ENCODE results near the gene CINP.
"Not testable (repeated sequence)": the region's sequence is repeated elsewhere in the genome, so short reads cannot be mapped to it uniquely, and the experiment has no call there.

The CINP gene

DNA sequence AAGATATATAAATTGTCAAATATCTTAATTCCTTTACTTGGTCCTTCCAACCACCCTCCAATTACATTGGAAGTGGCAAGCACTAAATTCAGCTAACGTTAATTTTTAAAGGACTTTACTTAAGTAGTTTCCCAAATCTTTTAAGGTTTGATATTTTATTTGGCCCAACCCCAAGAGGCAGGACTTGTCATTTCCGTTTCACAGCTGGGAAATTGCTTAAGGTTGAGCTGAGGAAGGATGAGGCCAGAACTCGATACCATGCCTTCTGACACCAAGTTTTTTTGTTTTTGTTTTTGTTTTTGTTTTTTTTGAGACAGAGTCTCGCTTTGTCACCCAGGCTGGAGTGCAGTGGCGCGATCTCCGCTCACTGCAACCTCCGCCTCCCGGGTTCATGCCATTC lies 11.1 kb downstream of the CINP start:
- H3K18ac ChIP-seq (ENCODE audit: low read depth in 1 of 2, low read length in 2 of 2); H3K23ac ChIP-seq (ENCODE audit: low read length in 2 of 2); H2BK15ac ChIP-seq (ENCODE audit: low read depth, poor library complexity, severe bottlenecking); H2AFZ ChIP-seq (ENCODE audit: low read depth, low read length); H2BK120ac ChIP-seq (ENCODE audit: low read depth, low read length); H3K4me1 ChIP-seq (ENCODE audit: control insufficient read depth, insufficient read depth, low read depth, low read length); H3K4ac ChIP-seq (ENCODE audit: low read depth in 1 of 2, low read length in 2 of 2); DNase-seq; H3K4me2 ChIP-seq (ENCODE audit: low read length, poor library complexity, severe bottlenecking); H2AK5ac ChIP-seq (ENCODE audit: low read length, severe bottlenecking); H4K91ac ChIP-seq (ENCODE audit: low read length); H3K14ac ChIP-seq (ENCODE audit: low read length in 2 of 2); H3K4me3 ChIP-seq (ENCODE audit: insufficient read depth in 1 of 2, low read depth in 1 of 2, low read length in 2 of 2); H3K27ac ChIP-seq (ENCODE audit: low read length, poor library complexity, severe bottlenecking); H3K27me3 ChIP-seq (ENCODE audit: control insufficient read depth in 1 of 2, insufficient read depth in 1 of 2, low read length in 2 of 2); H2BK5ac ChIP-seq (ENCODE audit: low read depth, low read length, poor library complexity, severe bottlenecking); H3K9ac ChIP-seq (ENCODE audit: low read length); H3K9me3 ChIP-seq (ENCODE audit: control insufficient read depth, low read length); H4K8ac ChIP-seq (ENCODE audit: low read length); H2BK12ac ChIP-seq (ENCODE audit: low read length in 2 of 2): not testable (repeated sequence)
- WGBS: 96% methylated on average over 8 of the region's 9 CpGs
- peaks cover 12% of the 10 kb centered on the region for H3K79me1 ChIP-seq (replicated peaks; ENCODE audit: low read length, poor library complexity, severe bottlenecking)
- peaks cover 51 to 92% of the 10 kb centered on the region in 2 experiments for H3K36me3 ChIP-seq (ENCODE audit: control insufficient read depth in 1 of 2, insufficient read depth in 2 of 2, low read depth in 1 of 2, low read length in 2 of 2)

DNA sequence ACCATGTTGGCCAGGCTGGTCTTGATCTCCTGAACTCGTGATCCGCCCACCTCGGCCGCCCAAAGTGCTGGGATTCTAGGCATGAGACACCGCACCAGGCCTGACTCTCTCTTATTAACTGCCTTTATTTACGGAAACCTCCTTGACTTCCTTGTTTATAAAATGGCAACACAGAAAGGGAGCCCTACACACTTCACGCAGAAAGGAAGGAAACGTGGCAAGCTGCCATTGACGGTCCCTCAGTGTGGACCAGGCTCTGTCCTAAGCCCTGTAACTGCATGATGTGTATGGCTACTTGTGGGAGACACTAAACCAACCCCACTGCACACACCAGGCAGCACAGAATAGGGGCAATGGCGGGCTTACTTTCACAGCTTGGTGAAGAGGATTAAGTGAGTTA lies 11.7 kb downstream of the CINP start:
- Histone ChIP-seq H2BK12ac (ENCODE audit: low read length in 2 of 2) (no peak overlapping the region), H3K14ac (ENCODE audit: low read length in 2 of 2) (no peak overlapping the region), H3K9ac (ENCODE audit: low read length) (no peak overlapping the region), H3K18ac (ENCODE audit: low read depth in 1 of 2, low read length in 2 of 2) (no peak overlapping the region), H2BK15ac (ENCODE audit: low read depth, poor library complexity, severe bottlenecking) (no peak overlapping the region), H3K4me1 (ENCODE audit: control insufficient read depth, insufficient read depth, low read depth, low read length) (no peaks in the 10 kb centered on the region), H2AK5ac (ENCODE audit: low read length, severe bottlenecking) (no peak overlapping the region), H4K8ac (ENCODE audit: low read length) (no peak overlapping the region), H2AFZ (ENCODE audit: low read depth, low read length) (no peak overlapping the region), H2BK5ac (ENCODE audit: low read depth, low read length, poor library complexity, severe bottlenecking) (no peak overlapping the region), H3K4ac (ENCODE audit: low read depth in 1 of 2, low read length in 2 of 2) (no peak overlapping the region), H3K27me3 (ENCODE audit: control insufficient read depth in 1 of 2, insufficient read depth in 1 of 2, low read length in 2 of 2) (no peaks in the 10 kb centered on the region), H3K27ac (ENCODE audit: low read length, poor library complexity, severe bottlenecking) (no peak overlapping the region), H3K23ac (ENCODE audit: low read length in 2 of 2) (no peak overlapping the region), H3K79me1 (replicated peaks; ENCODE audit: low read length, poor library complexity, severe bottlenecking) (peaks cover 10% of the 10 kb centered on the region), H3K4me2 (ENCODE audit: low read length, poor library complexity, severe bottlenecking) (no peak overlapping the region), H3K36me3 (ENCODE audit: control insufficient read depth in 1 of 2, insufficient read depth in 2 of 2, low read depth in 1 of 2, low read length in 2 of 2) (peaks cover 53 to 89% of the 10 kb centered on the region in 2 experiments), H4K91ac (ENCODE audit: low read length) (no peak overlapping the region), H3K9me3 (ENCODE audit: control insufficient read depth, low read length) (no peaks in the 10 kb centered on the region), H2BK120ac (ENCODE audit: low read depth, low read length) (no peak overlapping the region), H3K4me3 (ENCODE audit: insufficient read depth in 1 of 2, low read depth in 1 of 2, low read length in 2 of 2) (no peak overlapping the region)
- DNase-seq: no peak
- WGBS: 96% methylated on average over 10 of the region's 10 CpGs

GRCh38 chr14:102348376-102348775 lies 14.3 kb downstream of the CINP start:
- Histone ChIP-seq H3K4ac (ENCODE audit: low read depth in 1 of 2, low read length in 2 of 2) (no peak overlapping the region), H3K79me1 (replicated peaks; ENCODE audit: low read length, poor library complexity, severe bottlenecking) (peaks cover 4% of the 10 kb centered on the region), H3K14ac (ENCODE audit: low read length in 2 of 2) (no peak overlapping the region), H2BK12ac (ENCODE audit: low read length in 2 of 2) (no peak overlapping the region), H3K23ac (ENCODE audit: low read length in 2 of 2) (no peak overlapping the region), H2BK5ac (ENCODE audit: low read depth, low read length, poor library complexity, severe bottlenecking) (no peak overlapping the region), H3K4me2 (ENCODE audit: low read length, poor library complexity, severe bottlenecking) (no peak overlapping the region), H3K9me3 (ENCODE audit: control insufficient read depth, low read length) (no peaks in the 10 kb centered on the region), H2BK15ac (ENCODE audit: low read depth, poor library complexity, severe bottlenecking) (no peak overlapping the region), H3K4me1 (ENCODE audit: control insufficient read depth, insufficient read depth, low read depth, low read length) (no peaks in the 10 kb centered on the region), H3K4me3 (ENCODE audit: insufficient read depth in 1 of 2, low read depth in 1 of 2, low read length in 2 of 2) (no peak overlapping the region), H2AFZ (ENCODE audit: low read depth, low read length) (no peak overlapping the region), H4K8ac (ENCODE audit: low read length) (no peak overlapping the region), H3K27me3 (ENCODE audit: control insufficient read depth in 1 of 2, insufficient read depth in 1 of 2, low read length in 2 of 2) (no peaks in the 10 kb centered on the region), H3K27ac (ENCODE audit: low read length, poor library complexity, severe bottlenecking) (no peak overlapping the region), H2BK120ac (ENCODE audit: low read depth, low read length) (no peak overlapping the region), H3K18ac (ENCODE audit: low read depth in 1 of 2, low read length in 2 of 2) (no peak overlapping the region), H3K9ac (ENCODE audit: low read length) (no peak overlapping the region), H4K91ac (ENCODE audit: low read length) (no peak overlapping the region), H3K36me3 (ENCODE audit: control insufficient read depth in 1 of 2, insufficient read depth in 2 of 2, low read depth in 1 of 2, low read length in 2 of 2) (peaks cover 57 to 88% of the 10 kb centered on the region in 2 experiments), H2AK5ac (ENCODE audit: low read length, severe bottlenecking) (no peak overlapping the region)
- 90% methylated on average over 16 of the region's 16 CpGs for whole genome bisulfite sequencing
- no peak for DNase-seq

GRCh38 chr14:102346645-102347044 lies 16.0 kb downstream of the CINP start:
- Histone ChIP-seq H3K79me1 (replicated peaks; ENCODE audit: low read length, poor library complexity, severe bottlenecking) (peaks cover 2% of the 10 kb centered on the region), H2BK120ac (ENCODE audit: low read depth, low read length) (no peak overlapping the region), H3K36me3 (ENCODE audit: control insufficient read depth in 1 of 2, insufficient read depth in 2 of 2, low read depth in 1 of 2, low read length in 2 of 2) (peaks cover 62 to 89% of the 10 kb centered on the region in 2 experiments), H4K91ac (ENCODE audit: low read length) (no peak overlapping the region), H2AK5ac (ENCODE audit: low read length, severe bottlenecking) (no peak overlapping the region), H2BK15ac (ENCODE audit: low read depth, poor library complexity, severe bottlenecking) (no peak overlapping the region), H2AFZ (ENCODE audit: low read depth, low read length) (no peak overlapping the region), H3K14ac (ENCODE audit: low read length in 2 of 2) (no peak overlapping the region), H3K23ac (ENCODE audit: low read length in 2 of 2) (no peak overlapping the region), H3K9me3 (ENCODE audit: control insufficient read depth, low read length) (no peaks in the 10 kb centered on the region), H3K9ac (ENCODE audit: low read length) (no peak overlapping the region), H2BK12ac (ENCODE audit: low read length in 2 of 2) (no peak overlapping the region), H3K27me3 (ENCODE audit: control insufficient read depth in 1 of 2, insufficient read depth in 1 of 2, low read length in 2 of 2) (no peaks in the 10 kb centered on the region), H3K4me2 (ENCODE audit: low read length, poor library complexity, severe bottlenecking) (no peak overlapping the region), H3K4me1 (ENCODE audit: control insufficient read depth, insufficient read depth, low read depth, low read length) (no peaks in the 10 kb centered on the region), H3K18ac (ENCODE audit: low read depth in 1 of 2, low read length in 2 of 2) (no peak overlapping the region), H3K4me3 (ENCODE audit: insufficient read depth in 1 of 2, low read depth in 1 of 2, low read length in 2 of 2) (no peak overlapping the region), H2BK5ac (ENCODE audit: low read depth, low read length, poor library complexity, severe bottlenecking) (no peak overlapping the region), H3K27ac (ENCODE audit: low read length, poor library complexity, severe bottlenecking) (no peak overlapping the region), H3K4ac (ENCODE audit: low read depth in 1 of 2, low read length in 2 of 2) (no peak overlapping the region), H4K8ac (ENCODE audit: low read length) (no peak overlapping the region)
- 100% methylated on average over 4 of the region's 4 CpGs for WGBS
- DNase-seq: no peak
